Ascending aorta (tissue), 2 donors: ENCODE measurements around the gene GTF3C1. TPM values are rescaled to one million over a fixed set of nuclear protein-coding genes. Genes with fewer than 3 reads are reported as not detected.

Experiments used
- DNase-seq, 2 donors: peaks; one replicate each; pipeline ENCODE4 v3.0.0-alpha.2; 2019; ENCODE audit warnings: low spot score in 2 of 2
- H3K27ac ChIP-seq, 2 donors: fragments of 200-600 bp; sonication (generic); one replicate each; pipeline ENCODE4 v1.5.1; 2016 to 2017; ENCODE audit warnings: mild to moderate bottlenecking in 1 of 2
- H3K27me3 ChIP-seq: fragments of 200-600 bp; sonication (generic); one replicate; pipeline ENCODE4 v1.5.1; 2017
- H3K36me3 ChIP-seq, 2 donors: fragments of 200-600 bp; sonication (generic); one replicate each; pipeline ENCODE4 v1.5.1; 2016
- H3K4me1 ChIP-seq, 2 donors: fragments of 200-600 bp; sonication (generic); one replicate each; pipeline ENCODE4 v1.5.1; 2016 to 2017; ENCODE audit warnings: mild to moderate bottlenecking in 1 of 2
- H3K4me3 ChIP-seq, 2 donors: fragments of 200-600 bp; sonication (generic); one replicate each; pipeline ENCODE4 v1.5.1; 2016 to 2017; ENCODE audit warnings: mild to moderate bottlenecking in 1 of 2
- H3K9me3 ChIP-seq, 2 donors: fragments of 200-600 bp; sonication (generic); one replicate each; pipeline ENCODE4 v1.5.1; 2016
- intact Hi-C: fragments of 100-400 bp; cut with DNase I; formaldehyde crosslinking; loops from one replicate; pipeline ENCODE4 v1.15.1; 2023
- total RNA-seq: library from RNA; depleted of rRNA; stranded (reverse); fragments of >200 nt; gene quantifications from one replicate; pipeline ENCODE4 v1.1.0, GENCODE V29; 2016
- TF ChIP-seq, protein P1 (sequence below), 3 experiments: fragments of 200-600 bp in 2 of 3; fragments of 450-650 bp in 1 of 3; sonication (generic) in 2 of 3; IDR thresholded peaks; one replicate each; pipeline ENCODE4 v1.5.1; 2016 to 2019; ENCODE audit warnings: antibody characterized with exemption in 3 of 3, mild to moderate bottlenecking in 1 of 3, moderate library complexity in 1 of 3

The GTF3C1 gene
- total RNA-seq, 1 donor from 2014 or later, result 40.6 TPM

DNA sequence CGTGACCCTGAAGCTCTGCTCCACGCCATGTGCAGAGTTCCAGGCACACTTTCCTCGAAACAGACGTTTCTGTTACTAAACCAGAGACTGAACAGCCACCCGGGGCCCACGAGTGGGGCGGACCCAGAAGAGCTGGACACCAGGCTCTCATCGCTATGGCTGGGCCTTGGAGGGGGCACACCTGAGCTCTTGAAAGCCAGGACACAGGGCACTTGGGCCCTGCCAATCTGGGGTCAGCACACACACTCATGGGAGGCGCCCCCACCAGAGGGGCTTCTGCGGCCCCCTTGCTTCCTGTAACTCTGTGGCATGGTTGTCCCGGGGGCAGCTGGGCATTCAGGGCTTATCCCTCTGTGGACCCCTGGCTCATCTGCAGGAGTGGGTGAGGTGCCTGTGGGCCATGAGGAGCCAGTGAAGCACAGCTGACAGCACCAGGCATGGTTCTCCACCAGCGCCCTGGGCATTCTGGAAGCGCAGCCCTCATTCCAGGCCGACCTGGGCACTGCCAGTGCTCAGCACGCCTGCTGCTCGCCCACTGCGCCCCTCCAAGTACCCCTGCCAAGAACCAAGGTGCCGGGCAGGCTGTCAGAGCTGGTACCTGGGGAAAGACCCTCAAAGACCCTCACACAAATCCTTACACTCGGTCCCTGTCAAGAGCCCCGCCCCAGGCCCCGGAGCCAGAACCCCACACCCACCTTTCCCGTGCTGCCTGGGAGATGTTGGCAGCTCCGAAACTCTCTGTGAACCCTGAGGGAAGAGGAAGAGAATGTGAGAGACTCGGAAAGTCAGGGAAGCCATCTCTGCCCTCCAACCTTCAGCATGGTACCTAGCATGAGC lies 86.6 kb downstream of the GTF3C1 start:
- Histone ChIP-seq H3K36me3 (peaks cover 76 to 80% of the 10 kb centered on the region in 2 donors), H3K4me3 (no peak overlapping the region), H3K9me3 (no peaks in the 10 kb centered on the region), H3K4me1 (no peaks in the 10 kb centered on the region), H3K27ac (no peak overlapping the region), H3K27me3 (no peaks in the 10 kb centered on the region)
- intact Hi-C loops, result no loop called here
- no peak for DNase-seq
- TF ChIP-seq, protein P1, sequence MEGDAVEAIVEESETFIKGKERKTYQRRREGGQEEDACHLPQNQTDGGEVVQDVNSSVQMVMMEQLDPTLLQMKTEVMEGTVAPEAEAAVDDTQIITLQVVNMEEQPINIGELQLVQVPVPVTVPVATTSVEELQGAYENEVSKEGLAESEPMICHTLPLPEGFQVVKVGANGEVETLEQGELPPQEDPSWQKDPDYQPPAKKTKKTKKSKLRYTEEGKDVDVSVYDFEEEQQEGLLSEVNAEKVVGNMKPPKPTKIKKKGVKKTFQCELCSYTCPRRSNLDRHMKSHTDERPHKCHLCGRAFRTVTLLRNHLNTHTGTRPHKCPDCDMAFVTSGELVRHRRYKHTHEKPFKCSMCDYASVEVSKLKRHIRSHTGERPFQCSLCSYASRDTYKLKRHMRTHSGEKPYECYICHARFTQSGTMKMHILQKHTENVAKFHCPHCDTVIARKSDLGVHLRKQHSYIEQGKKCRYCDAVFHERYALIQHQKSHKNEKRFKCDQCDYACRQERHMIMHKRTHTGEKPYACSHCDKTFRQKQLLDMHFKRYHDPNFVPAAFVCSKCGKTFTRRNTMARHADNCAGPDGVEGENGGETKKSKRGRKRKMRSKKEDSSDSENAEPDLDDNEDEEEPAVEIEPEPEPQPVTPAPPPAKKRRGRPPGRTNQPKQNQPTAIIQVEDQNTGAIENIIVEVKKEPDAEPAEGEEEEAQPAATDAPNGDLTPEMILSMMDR (IDR thresholded peaks at IDR 0.05), result no peak

DNA sequence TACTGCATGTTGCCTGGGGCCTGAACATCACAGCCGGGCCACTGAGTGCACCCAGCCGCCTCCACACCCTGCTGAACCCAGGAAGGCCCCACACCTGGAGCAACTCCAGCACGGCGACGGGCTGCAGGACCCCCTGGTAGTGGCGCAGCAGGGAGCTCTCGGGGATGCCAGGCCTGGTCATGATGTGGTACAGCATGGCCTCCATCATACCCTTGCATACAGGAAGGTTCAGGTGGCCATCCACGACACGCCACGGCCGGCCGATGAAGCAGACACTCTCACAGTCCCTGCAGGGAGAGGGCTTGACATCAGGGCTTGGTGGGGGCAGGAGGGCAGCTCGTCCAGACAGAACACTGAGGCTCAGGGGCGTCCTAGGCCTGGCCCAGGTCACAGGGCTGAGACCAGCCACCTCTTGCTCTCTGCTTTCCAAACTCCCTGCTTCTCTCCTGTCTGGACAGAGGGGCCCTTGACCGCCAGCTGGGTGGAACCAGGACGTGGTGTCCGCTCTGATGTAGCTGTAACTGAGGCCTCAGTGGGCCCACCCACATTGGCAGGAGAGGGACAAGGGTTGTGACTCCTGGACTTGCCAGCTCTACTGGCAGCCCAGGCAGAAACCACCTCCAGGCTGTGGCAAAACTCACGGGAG lies 87.4 kb downstream of the GTF3C1 start:
- Histone ChIP-seq H3K9me3 (no peaks in the 10 kb centered on the region), H3K27ac (no peak overlapping the region), H3K36me3 (peaks cover 68 to 73% of the 10 kb centered on the region in 2 donors), H3K27me3 (no peaks in the 10 kb centered on the region), H3K4me3 (no peak overlapping the region), H3K4me1 (no peaks in the 10 kb centered on the region)
- DNase-seq, result no peak
- intact Hi-C loops, result no loop called here
- TF ChIP-seq, protein P1 (IDR thresholded peaks at IDR 0.05), result no peak

DNA sequence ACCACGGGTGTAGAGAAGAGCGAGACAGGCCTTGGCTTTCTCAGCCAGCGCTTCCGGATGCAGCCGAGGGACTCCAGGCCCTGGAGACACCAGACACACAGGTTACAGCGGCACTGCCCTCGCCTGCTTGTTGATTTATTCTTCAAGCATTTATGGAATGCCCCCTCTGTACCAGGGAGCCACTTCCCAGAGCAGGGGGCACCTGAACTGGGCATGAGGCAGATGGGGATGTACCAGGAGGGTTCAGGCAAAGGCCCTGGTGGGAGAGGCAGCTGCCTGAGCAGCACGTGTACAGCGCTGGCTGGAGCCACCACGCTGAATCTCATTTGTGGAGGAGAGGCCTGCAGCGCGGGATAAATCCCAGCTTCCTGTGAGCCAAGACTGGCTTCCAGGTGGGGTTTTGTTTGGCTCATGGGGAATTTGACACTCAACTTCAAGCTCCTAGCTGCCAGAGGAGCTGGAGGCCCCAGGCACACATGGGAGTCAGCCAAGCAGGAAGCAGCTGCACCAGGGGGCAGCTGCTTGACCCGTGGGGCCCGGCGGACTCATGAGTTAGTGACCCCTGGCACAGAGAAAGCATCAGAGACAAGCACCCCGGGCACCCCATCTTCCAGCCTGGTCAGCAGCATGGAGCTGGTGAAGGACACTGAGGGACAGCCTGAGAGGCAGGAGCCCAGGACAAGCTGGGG lies 88.1 kb downstream of the GTF3C1 start:
- intact Hi-C loops, result no loop called here
- Histone ChIP-seq H3K4me3 (no peak overlapping the region), H3K27me3 (no peaks in the 10 kb centered on the region), H3K9me3 (no peaks in the 10 kb centered on the region), H3K4me1 (no peaks in the 10 kb centered on the region), H3K27ac (no peak overlapping the region), H3K36me3 (peaks cover 61 to 66% of the 10 kb centered on the region in 2 donors)
- TF ChIP-seq, protein P1 (IDR thresholded peaks at IDR 0.05), result no peak
- no peak for DNase-seq

DNA sequence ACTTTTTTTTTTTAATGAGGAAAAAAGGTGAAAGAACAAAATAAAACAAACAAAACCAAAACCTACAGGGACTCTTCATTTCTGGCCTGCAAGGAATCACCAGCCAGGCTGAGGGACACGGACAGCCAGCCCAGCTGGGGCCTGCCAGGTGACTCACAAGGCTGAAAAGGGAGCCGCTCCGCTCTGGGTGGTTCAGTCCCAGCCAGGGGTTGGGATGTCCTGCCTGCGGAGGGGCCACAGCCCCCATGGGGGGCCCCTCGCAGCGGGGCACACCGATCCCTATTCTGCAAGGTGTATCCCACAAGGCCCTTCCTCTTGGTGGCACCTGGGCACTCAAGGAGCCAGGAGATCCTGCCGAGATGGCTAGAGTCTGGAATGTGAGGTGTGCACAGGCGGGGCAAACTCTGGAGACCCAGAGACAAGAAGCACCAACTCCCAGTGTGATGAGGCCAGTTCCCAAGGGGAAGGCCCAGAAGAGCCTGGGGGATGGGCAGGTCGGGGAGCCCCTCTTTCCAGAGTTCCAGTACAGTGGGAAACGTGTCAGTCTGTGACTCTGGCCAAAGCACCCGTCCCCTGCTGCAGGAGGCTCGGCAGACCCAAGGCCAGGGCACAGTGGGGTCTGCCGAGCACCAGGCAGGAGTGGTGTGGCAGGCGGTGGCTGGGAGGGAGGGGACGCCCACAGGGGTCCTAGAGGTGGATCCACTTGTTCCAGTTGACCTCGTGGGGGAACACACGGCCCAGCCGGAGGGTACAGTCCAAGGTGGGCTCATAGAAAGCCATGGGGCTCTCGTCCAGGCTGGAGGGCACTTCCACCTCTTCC lies 88.8 kb downstream of the GTF3C1 start:
- Histone ChIP-seq H3K27me3 (no peaks in the 10 kb centered on the region), H3K4me3 (no peak overlapping the region), H3K27ac (no peak overlapping the region), H3K4me1 (no peaks in the 10 kb centered on the region), H3K36me3 (peaks cover 54 to 60% of the 10 kb centered on the region in 2 donors), H3K9me3 (no peaks in the 10 kb centered on the region)
- intact Hi-C loops, result no loop called here
- TF ChIP-seq, protein P1 (IDR thresholded peaks at IDR 0.05), result no peak
- DNase-seq, result no peak

DNA sequence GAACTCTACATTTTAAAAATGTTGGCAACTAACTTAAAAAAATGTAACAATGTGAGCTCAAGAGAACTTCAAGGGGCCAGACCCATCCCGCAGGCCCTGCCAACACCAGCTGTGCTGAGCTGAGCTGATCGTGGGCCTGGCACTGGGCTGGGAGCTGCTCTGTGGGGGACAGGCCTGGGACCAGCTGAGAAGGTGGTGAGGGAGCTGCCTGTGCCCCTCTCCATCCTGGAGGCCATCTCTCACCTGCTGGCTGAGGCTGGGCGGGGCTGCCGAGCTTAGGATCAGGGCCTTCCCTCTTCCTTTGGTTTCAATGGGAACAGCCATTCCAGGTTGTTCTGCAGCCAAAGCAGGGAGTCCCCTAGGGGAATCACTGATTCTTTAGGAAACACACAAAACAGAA lies 89.5 kb downstream of the GTF3C1 start:
- no peaks in the 10 kb centered on the region for H3K9me3 ChIP-seq
- no peak for DNase-seq
- H3K4me1 ChIP-seq, result no peaks in the 10 kb centered on the region
- TF ChIP-seq, protein P1 (IDR thresholded peaks at IDR 0.05), result no peak
- H3K27ac ChIP-seq, result no peak overlapping the region
- no peak overlapping the region for H3K4me3 ChIP-seq
- no peaks in the 10 kb centered on the region for H3K27me3 ChIP-seq
- intact Hi-C loops, result no loop called here
- H3K36me3 ChIP-seq, result peaks cover 47 to 53% of the 10 kb centered on the region in 2 donors
